ACHN (cell line): ENCODE results near the gene PACS2.
"Not testable (repeated sequence)": the region's sequence is repeated elsewhere in the genome, so short reads cannot be mapped to it uniquely, and the experiment has no call there.

Source experiments
- DNase-seq: peaks from one replicate; pipeline ENCODE4 v3.0.0-alpha.2; 2015
- in situ Hi-C: cut with HindIII; loops from 2 replicates; pipeline ENCODE4 v1.10.0; 2017; ENCODE audit warnings: low sequenced_read_pairs, low pct_ligation_motif_present, low pct_unique_long_range_greater_than_20kb

The PACS2 gene

GRCh38 chr14:105314287-105315200 lies at the start of gene PACS2:
TSS of gene PACS2 (plus strand) at chr14:105314748. CDS start at chr14:105314919, 171 bp downstream.
- in situ Hi-C loops: no loop called here
- peak; percentile 86 for DNase-seq

DNA sequence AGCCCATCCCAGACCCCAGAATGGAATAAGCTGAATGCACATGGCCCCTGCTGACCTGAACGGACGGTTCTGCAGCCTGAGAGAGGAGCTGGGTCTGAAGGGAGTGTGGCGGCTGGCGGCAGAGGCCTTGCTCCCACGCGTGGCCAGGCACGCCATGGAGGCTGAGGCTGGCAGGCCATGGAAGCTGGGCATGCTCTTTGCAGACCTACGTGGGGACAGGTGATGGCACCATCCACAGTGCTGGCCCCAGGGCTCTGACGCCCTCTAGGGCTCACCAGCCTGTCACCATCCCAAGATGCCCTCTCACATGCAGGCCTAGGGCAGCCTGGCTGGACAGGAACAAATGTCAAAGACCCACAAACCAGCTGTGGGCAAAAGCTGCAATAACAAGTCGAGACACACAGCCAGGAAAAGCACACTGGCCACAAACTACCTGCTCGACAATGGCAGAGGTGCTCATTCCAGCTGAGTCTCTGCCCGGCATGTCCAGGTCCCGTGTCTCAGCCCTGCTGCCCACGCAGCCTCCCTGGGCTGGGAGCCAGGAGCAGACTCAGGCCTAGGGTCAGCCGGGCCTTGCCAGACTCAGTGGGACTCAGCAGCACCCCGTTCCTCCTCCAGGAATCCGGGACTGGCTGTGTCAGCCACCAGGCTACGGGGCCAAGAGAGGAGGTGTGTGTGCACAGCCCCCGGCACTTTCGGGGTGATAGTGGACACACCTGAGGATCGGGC lies 46.6 kb upstream of the PACS2 start:
- DNase-seq: no peak
- in situ Hi-C loops: no loop called here

DNA sequence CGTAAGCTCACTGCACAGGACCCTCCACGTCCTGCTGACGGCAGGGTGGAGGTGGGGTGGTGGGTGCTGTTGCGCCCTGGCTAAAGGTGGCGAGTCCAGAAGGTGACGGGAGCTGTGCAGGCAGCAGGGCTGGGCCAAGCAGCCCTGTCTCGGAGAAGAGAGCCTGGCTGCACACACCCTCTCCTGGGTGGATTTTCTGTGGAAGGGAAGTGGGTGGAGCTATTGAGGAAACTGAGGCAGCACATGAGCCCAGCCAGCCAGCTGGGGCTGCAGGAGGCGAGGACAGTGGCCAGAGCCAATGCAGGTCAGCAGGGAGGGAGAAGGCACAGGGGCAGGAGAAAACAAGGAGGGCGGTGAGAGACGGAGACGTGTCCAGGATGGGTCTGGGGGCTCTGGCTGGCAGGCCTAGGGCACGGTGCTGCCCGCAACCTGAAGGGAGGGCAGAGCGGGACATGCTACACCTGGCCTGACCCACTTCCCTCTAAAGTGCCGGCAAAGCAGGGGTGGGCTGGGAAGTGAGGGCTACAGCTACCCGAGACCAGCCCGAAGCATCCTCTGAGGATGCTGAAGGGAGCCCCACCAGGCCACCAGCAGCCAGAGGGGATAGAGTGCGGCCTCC lies 45.7 kb upstream of the PACS2 start:
- in situ Hi-C loops: no loop called here
- DNase-seq: no peak

DNA sequence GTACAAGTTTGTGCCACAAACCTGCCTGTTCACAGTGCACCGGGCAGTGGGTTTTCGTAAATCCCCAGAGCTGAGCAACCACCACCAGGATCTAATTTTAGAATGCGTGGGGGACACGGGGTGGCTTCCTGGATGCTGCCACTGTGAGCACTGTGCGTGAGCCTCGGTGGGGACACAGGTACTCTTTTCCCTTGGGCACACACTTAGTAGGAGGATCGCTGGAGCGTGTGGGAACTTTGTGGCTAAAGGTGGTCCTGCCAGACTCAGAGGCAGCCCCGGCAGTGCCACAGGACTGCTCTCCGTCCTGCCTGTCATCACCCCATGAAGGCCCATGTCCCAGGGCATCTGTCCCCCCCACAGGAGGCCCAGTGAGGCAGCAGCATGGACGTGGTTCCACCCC lies 45.1 kb upstream of the PACS2 start:
- no peak for DNase-seq
- in situ Hi-C loops: no loop called here

DNA sequence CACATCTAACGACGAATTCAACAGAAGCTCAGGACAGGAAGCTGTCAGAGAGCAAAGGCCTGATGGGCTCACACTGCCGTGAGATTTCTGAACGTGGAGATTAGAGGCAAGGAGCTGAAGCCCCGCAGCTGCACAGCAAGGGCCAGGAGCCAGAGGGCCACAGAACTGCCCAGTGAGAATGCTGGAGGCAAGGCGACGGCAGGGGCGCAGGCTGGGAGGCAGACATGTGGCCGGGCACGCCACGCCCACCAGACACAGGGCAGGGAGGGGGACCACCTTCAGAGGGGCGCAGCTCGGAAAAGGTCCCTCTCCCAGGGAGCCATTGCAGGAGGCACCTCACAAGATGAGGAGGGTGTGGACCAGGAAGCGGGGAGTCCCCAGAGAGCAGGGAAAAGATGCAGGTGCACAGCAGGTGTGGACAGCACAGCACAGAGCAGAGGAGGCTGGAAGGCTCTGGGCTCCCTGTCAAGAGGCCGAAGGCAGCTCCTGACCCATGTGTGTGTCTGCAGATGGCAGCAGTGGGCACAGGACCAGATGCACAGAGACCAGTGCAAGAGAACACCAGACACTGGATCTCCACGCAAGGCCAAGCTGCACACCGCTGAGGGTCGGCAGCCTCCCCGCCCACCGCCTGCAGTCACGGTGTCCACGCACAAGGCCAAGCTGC lies 43.2 kb upstream of the PACS2 start:
- DNase-seq: no peak
- in situ Hi-C loops: no loop called here

- in situ Hi-C loops: no loop called here
- DNase-seq: no peak
These were observed 41.9 kb upstream of the PACS2 start for GRCh38 chr14:105272623-105273022.

- in situ Hi-C loops: no loop called here
- DNase-seq: no peak
These were observed 41.5 kb upstream of the PACS2 start for GRCh38 chr14:105273062-105273461.

DNA sequence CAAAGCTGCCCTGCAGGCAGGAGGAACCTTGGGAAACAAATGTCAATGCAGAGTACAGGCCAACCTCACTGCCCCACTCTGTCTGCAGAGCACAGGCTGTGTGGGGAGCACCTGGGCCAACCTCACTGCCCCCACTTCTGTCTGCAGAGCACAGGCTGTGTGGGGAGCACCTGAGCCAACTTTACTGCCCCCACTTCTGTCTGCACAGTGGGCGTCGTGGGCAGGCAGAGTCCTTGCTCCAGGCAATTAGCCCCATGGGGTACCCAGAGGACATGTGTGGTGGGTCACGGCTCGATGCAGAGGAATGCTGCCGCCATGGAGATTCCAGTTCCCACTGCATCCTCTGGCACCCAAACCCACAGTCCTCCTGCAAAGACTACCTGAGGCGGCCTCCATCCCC lies 39.9 kb upstream of the PACS2 start:
- DNase-seq: no peak
- in situ Hi-C loops: no loop called here

GRCh38 chr14:105275267-105275946 lies 39.1 kb upstream of the PACS2 start:
- no peak for DNase-seq

DNA sequence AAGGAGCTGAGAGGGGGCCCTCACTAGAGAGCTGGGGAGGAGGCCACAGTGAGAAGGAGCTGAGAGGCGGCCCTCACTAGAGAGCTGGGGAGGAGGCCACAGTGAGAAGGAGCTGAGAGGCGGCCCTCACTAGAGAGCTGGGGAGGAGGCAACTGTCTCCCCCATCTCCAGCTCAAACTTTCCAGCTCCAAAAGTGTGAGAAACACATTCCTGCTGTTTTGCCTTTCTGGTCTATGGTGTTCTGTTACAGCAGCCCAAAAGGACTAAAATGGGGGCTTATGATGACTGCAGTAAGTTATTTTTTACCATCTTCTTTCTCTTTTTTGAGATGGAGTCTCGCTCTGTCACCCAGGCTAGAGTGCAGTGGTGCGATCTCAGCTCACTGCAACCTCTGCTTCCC lies 37.1 kb upstream of the PACS2 start:
- DNase-seq, in situ Hi-C loops: not testable (repeated sequence)

More at GRCh38 chr14:105275267-105275946, 39.1 kb upstream of the PACS2 start:
- in situ Hi-C loops: no loop called here

GRCh38 chr14:105279642-105280361 lies 34.7 kb upstream of the PACS2 start:
- no peak for DNase-seq
- in situ Hi-C loops: no loop called here

- in situ Hi-C loops: no loop called here
- no peak for DNase-seq
These were observed 34.0 kb upstream of the PACS2 start for GRCh38 chr14:105280525-105280924.

DNA sequence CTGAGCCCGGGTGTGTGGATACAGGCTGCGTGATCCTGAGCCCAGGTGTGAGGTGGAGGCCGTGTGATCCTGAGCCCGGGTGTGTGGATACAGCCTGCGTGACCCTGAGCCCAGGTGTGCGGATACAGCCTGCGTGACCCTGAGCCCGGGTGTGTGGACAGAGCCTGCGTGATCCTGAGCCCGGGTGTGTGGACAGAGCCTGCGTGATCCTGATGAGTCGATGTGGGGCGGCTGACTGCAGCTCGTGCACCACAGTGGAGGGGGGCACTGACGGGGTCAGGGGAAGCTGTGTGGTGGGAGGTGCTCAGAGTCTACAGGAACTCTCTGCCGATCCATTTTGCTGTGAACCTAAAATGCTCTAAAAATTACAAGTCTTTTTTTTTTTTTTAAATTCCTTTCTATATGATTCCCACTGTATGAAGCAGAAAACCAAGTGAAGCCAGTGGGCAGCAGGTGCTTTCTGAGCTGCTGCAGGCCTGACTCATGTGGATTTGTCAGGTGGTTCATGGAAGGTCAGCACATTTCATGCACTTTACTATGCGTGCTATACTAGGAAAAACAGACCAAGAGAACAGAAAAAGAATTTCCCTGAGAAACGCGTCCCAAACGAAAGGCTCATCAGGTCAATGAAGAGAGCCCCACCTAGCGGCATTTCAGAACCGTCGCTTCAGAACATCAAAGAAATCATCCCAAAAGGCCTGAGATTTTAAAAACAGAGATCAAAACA lies 33.0 kb upstream of the PACS2 start:
- in situ Hi-C loops: no loop called here
- DNase-seq: peak; percentile 61

GRCh38 chr14:105282098-105282725 lies 32.3 kb upstream of the PACS2 start:
- in situ Hi-C loops: no loop called here
- DNase-seq: no peak

- in situ Hi-C loops: no loop called here
- no peak for DNase-seq
These were observed 31.5 kb upstream of the PACS2 start for GRCh38 chr14:105283028-105283427.

- no peak for DNase-seq
- in situ Hi-C loops: no loop called here
These were observed 30.6 kb upstream of the PACS2 start for GRCh38 chr14:105283899-105284298.

- in situ Hi-C loops: no loop called here
- no peak for DNase-seq
These were observed 29.4 kb upstream of the PACS2 start for GRCh38 chr14:105285174-105285573.
